ENCODE data around the gene TMTC4.
A peak's percentile ranks its signal among the peaks of the same experiment; 100 is the strongest.

TMTC4 gene

GRCh38 chr13:100594255-100594654 is 80.3 kb downstream of the TMTC4 start:
- no peaks in the 10 kb centered on the region for H3K36me3 ChIP-seq (ENCODE audit: control insufficient read depth, insufficient read depth, low read length)
- no peak overlapping the region for H2BK120ac ChIP-seq (ENCODE audit: low read depth, low read length)
- no peak overlapping the region for H3K4me2 ChIP-seq (ENCODE audit: low read length)
- DNase-seq = no peak
- WGBS (ENCODE audit: extremely low coverage, insufficient coverage, low lambda C conversion rate) = no CpG with 5 or more reads among the region's 9 CpGs
- no peaks in the 10 kb centered on the region for H3K27me3 ChIP-seq (ENCODE audit: insufficient read depth, low read length, poor library complexity)
- H2BK15ac ChIP-seq (replicated peaks; ENCODE audit: low read depth) = no peak overlapping the region
- H3K23ac ChIP-seq (ENCODE audit: low read length) = no peak overlapping the region
- H3K4me3 ChIP-seq (ENCODE audit: low read length) = no peak overlapping the region
- no peak overlapping the region for H3K56ac ChIP-seq (ENCODE audit: low read length)
- no peaks in the 10 kb centered on the region for H3K79me2 ChIP-seq (ENCODE audit: control insufficient read depth, insufficient read depth, low read length)
- no peaks in the 10 kb centered on the region for H3K4me1 ChIP-seq (ENCODE audit: control insufficient read depth, low read depth, low read length)
- no peak overlapping the region for H4K8ac ChIP-seq (ENCODE audit: low read depth, low read length)
- H3K18ac ChIP-seq (ENCODE audit: low read length) = no peak overlapping the region
- H3K9ac ChIP-seq (ENCODE audit: low read length) = no peak overlapping the region
- no peak overlapping the region for H4K5ac ChIP-seq (ENCODE audit: low read length)
- no peak overlapping the region for H3K27ac ChIP-seq (ENCODE audit: low read depth, low read length)
- H3K79me1 ChIP-seq (ENCODE audit: low read length) = no peaks in the 10 kb centered on the region
- no peak overlapping the region for H2BK5ac ChIP-seq (ENCODE audit: low read length)
- H2AK5ac ChIP-seq (ENCODE audit: low read length) = no peak overlapping the region
- no peak overlapping the region for H3K4ac ChIP-seq (ENCODE audit: low read depth, low read length)

DNA sequence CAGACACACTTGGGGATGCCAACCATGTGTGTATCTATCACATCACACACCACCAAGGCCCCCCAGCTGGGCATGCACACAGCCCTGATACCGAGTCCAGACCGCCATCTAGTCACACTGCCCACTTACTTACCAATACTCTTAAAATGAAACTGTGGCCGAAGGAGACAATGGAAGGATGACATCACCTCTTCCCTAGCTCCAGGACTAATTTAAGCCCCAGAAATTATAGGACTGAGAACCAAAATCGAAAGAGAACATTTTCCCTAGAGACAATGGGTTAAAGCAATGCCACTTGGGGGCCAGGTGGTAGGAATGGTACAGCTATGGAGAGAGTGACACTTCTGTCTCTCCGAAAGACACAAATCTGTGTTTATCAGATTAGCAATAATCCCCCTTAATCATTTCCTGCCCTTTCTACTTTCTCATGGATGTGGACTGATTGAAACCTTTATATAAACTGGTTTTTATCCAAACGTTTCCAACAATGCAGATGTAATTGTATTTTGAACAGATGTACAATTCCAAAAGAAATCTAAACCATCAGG is 85.3 kb downstream of the TMTC4 start:
- H3K27ac ChIP-seq (ENCODE audit: low read depth, low read length) = no peak overlapping the region
- no peak overlapping the region for H3K4me2 ChIP-seq (ENCODE audit: low read length)
- no peak overlapping the region for H3K4me3 ChIP-seq (ENCODE audit: low read length)
- H3K36me3 ChIP-seq (ENCODE audit: control insufficient read depth, insufficient read depth, low read length) = no peaks in the 10 kb centered on the region
- no peak for DNase-seq
- H3K4ac ChIP-seq (ENCODE audit: low read depth, low read length) = no peak overlapping the region
- no peak overlapping the region for H4K5ac ChIP-seq (ENCODE audit: low read length)
- no peaks in the 10 kb centered on the region for H3K79me1 ChIP-seq (ENCODE audit: low read length)
- no peak overlapping the region for H3K18ac ChIP-seq (ENCODE audit: low read length)
- H4K8ac ChIP-seq (ENCODE audit: low read depth, low read length) = no peak overlapping the region
- no peak overlapping the region for H2BK15ac ChIP-seq (replicated peaks; ENCODE audit: low read depth)
- H2BK120ac ChIP-seq (ENCODE audit: low read depth, low read length) = no peak overlapping the region
- H3K23ac ChIP-seq (ENCODE audit: low read length) = no peak overlapping the region
- H3K79me2 ChIP-seq (ENCODE audit: control insufficient read depth, insufficient read depth, low read length) = no peaks in the 10 kb centered on the region
- no peaks in the 10 kb centered on the region for H3K27me3 ChIP-seq (ENCODE audit: insufficient read depth, low read length, poor library complexity)
- WGBS (ENCODE audit: extremely low coverage, insufficient coverage, low lambda C conversion rate) = no CpG with 5 or more reads among the region's 6 CpGs
- no peak overlapping the region for H2BK5ac ChIP-seq (ENCODE audit: low read length)
- H2AK5ac ChIP-seq (ENCODE audit: low read length) = no peak overlapping the region
- H3K4me1 ChIP-seq (ENCODE audit: control insufficient read depth, low read depth, low read length) = peaks cover 2% of the 10 kb centered on the region
- no peak overlapping the region for H3K56ac ChIP-seq (ENCODE audit: low read length)
- no peak overlapping the region for H3K9ac ChIP-seq (ENCODE audit: low read length)

DNA sequence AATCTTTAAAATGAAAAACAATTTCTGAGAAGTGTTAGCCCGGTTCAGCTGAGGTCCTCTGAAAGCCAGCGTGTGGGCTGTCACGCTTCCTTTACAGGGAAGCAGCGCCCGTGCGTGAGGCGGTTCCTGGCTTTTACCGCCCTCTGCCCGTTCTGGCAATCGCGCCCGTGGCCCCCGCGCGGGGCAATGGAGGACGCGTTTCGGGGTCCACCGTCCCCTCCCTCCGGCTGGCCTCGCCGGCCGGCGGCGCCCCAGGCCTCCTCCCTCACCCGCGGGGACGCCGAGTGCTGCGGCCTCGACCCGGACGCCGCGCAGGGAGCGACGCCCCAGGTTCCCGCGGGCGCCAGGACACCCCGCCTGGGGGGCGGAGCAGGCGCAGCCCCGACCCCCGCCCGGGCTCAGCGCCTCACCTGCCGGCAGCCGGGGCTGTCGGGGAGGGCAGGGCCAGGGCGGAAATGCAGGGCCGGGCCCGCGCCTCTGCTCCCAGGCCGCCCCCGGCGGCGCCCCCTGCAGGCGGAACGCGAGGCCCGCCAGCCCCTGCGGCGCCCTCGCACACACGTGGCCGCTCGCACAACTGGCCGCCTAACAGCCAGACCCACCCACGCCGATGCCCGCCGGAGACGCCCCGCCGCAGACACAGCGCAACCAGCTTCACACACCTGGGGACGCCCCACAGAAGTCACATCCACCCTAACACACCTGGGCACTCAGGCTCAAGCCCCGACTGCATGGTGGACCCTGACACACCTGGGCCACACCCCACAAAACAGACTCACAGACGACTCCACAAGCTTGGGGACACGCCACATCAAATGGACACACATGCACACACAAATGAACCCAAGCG is 86.0 kb downstream of the TMTC4 start, which contains the start of gene GGACT:
Gene GGACT, minus strand, starts transcription at position 459 of the 847 bp plus-strand sequence. CDS start 56,198 bp downstream, outside the sequence.
- DNase-seq = peak; percentile 78
- H3K4me2 ChIP-seq (ENCODE audit: low read length) = peak within 1 kb of the TSS; percentile 19
- H2BK15ac ChIP-seq (replicated peaks; ENCODE audit: low read depth) = no peak within 1 kb of the TSS
- H3K27ac ChIP-seq (ENCODE audit: low read depth, low read length) = no peak within 1 kb of the TSS
- no peak within 1 kb of the TSS for H4K5ac ChIP-seq (ENCODE audit: low read length)
- H3K79me1 ChIP-seq (ENCODE audit: low read length) = no peaks in the 10 kb centered on the region
- no peaks in the 10 kb centered on the region for H3K36me3 ChIP-seq (ENCODE audit: control insufficient read depth, insufficient read depth, low read length)
- H3K56ac ChIP-seq (ENCODE audit: low read length) = peak within 1 kb of the TSS; percentile 91
- no peak within 1 kb of the TSS for H4K8ac ChIP-seq (ENCODE audit: low read depth, low read length)
- no peak within 1 kb of the TSS for H2BK120ac ChIP-seq (ENCODE audit: low read depth, low read length)
- H3K9ac ChIP-seq (ENCODE audit: low read length) = peak within 1 kb of the TSS; percentile 84
- peak within 1 kb of the TSS; percentile 60 for H3K4me3 ChIP-seq (ENCODE audit: low read length)
- H2AK5ac ChIP-seq (ENCODE audit: low read length) = no peak within 1 kb of the TSS
- no peaks in the 10 kb centered on the region for H3K27me3 ChIP-seq (ENCODE audit: insufficient read depth, low read length, poor library complexity)
- H3K18ac ChIP-seq (ENCODE audit: low read length) = peak within 1 kb of the TSS; percentile 98
- WGBS (ENCODE audit: extremely low coverage, insufficient coverage, low lambda C conversion rate) = no CpG with 5 or more reads among the region's 82 CpGs
- H3K4ac ChIP-seq (ENCODE audit: low read depth, low read length) = peak within 1 kb of the TSS; percentile 61
- no peak within 1 kb of the TSS for H2BK5ac ChIP-seq (ENCODE audit: low read length)
- H3K23ac ChIP-seq (ENCODE audit: low read length) = no peak within 1 kb of the TSS
- H3K79me2 ChIP-seq (ENCODE audit: control insufficient read depth, insufficient read depth, low read length) = no peaks in the 10 kb centered on the region
- H3K4me1 ChIP-seq (ENCODE audit: control insufficient read depth, low read depth, low read length) = peaks cover 2% of the 10 kb centered on the region

DNA sequence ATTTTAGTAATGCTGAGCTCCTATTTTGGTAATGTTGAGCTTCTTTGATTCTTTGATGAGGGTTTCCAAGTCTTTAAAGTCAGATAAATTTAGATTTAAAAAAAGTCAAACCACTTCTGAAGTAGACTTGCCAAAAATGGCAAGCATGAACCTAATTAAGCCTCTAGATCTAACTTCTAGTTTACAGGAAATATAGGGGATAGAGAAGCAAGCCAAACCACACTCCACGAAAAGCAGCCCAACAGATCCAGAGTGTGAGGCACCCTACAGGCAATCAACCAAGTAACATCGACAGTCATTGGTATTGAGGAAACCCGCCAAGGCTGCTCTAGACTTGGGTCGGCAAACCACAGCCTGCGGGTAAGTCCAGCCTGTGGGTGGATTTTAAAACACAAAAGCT is 89.7 kb downstream of the TMTC4 start:
- Histone ChIP-seq H2BK120ac (ENCODE audit: low read depth, low read length) (no peak overlapping the region), H2BK15ac (replicated peaks; ENCODE audit: low read depth) (no peak overlapping the region), H3K4me1 (ENCODE audit: control insufficient read depth, low read depth, low read length) (peaks cover 2% of the 10 kb centered on the region), H3K79me2 (ENCODE audit: control insufficient read depth, insufficient read depth, low read length) (no peaks in the 10 kb centered on the region), H3K18ac (ENCODE audit: low read length) (no peak overlapping the region), H3K27me3 (ENCODE audit: insufficient read depth, low read length, poor library complexity) (no peaks in the 10 kb centered on the region), H3K9ac (ENCODE audit: low read length) (no peak overlapping the region), H2AK5ac (ENCODE audit: low read length) (no peak overlapping the region), H4K8ac (ENCODE audit: low read depth, low read length) (no peak overlapping the region), H3K56ac (ENCODE audit: low read length) (no peak overlapping the region), H3K79me1 (ENCODE audit: low read length) (no peaks in the 10 kb centered on the region), H3K4me2 (ENCODE audit: low read length) (no peak overlapping the region), H3K36me3 (ENCODE audit: control insufficient read depth, insufficient read depth, low read length) (no peaks in the 10 kb centered on the region), H2BK5ac (ENCODE audit: low read length) (no peak overlapping the region), H3K4ac (ENCODE audit: low read depth, low read length) (no peak overlapping the region), H3K27ac (ENCODE audit: low read depth, low read length) (no peak overlapping the region), H3K23ac (ENCODE audit: low read length) (no peak overlapping the region), H3K4me3 (ENCODE audit: low read length) (no peak overlapping the region), H4K5ac (ENCODE audit: low read length) (no peak overlapping the region)
- no CpG with 5 or more reads among the region's 5 CpGs for WGBS (ENCODE audit: extremely low coverage, insufficient coverage, low lambda C conversion rate)
- no peak for DNase-seq

DNA sequence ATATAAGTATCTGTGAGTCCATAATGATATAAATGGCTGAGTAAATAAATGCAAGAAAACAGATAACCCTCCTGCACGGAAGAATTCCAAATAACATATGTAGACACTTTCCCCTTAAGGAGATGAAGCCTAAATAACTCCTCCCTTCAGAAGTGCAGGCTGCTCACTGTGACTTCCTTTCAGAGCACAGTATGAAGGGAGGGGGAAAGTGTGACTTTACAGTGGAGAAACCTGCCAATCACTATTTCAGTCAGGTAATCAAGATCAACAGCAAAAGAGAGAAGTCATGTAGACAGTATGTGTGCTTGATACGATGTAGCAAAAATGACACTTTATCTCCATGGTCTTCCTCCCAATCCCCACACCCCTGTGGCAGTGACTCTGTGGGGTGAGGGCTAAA is 93.1 kb downstream of the TMTC4 start:
- Histone ChIP-seq H2BK15ac (replicated peaks; ENCODE audit: low read depth) (no peak overlapping the region), H3K4me2 (ENCODE audit: low read length) (no peak overlapping the region), H3K36me3 (ENCODE audit: control insufficient read depth, insufficient read depth, low read length) (no peaks in the 10 kb centered on the region), H3K9ac (ENCODE audit: low read length) (no peak overlapping the region), H2BK120ac (ENCODE audit: low read depth, low read length) (no peak overlapping the region), H3K4ac (ENCODE audit: low read depth, low read length) (no peak overlapping the region), H3K79me2 (ENCODE audit: control insufficient read depth, insufficient read depth, low read length) (no peaks in the 10 kb centered on the region), H3K27me3 (ENCODE audit: insufficient read depth, low read length, poor library complexity) (no peaks in the 10 kb centered on the region), H3K27ac (ENCODE audit: low read depth, low read length) (no peak overlapping the region), H3K4me3 (ENCODE audit: low read length) (no peak overlapping the region), H2AK5ac (ENCODE audit: low read length) (no peak overlapping the region), H3K4me1 (ENCODE audit: control insufficient read depth, low read depth, low read length) (no peaks in the 10 kb centered on the region), H3K23ac (ENCODE audit: low read length) (no peak overlapping the region), H3K79me1 (ENCODE audit: low read length) (no peaks in the 10 kb centered on the region), H3K18ac (ENCODE audit: low read length) (no peak overlapping the region), H2BK5ac (ENCODE audit: low read length) (no peak overlapping the region), H4K8ac (ENCODE audit: low read depth, low read length) (no peak overlapping the region), H3K56ac (ENCODE audit: low read length) (no peak overlapping the region), H4K5ac (ENCODE audit: low read length) (no peak overlapping the region)
- DNase-seq = no peak
- WGBS (ENCODE audit: extremely low coverage, insufficient coverage, low lambda C conversion rate) = no CpG with 5 or more reads among the region's 2 CpGs
